H1 (cell line): ENCODE data around the gene PTER. TPM values are rescaled to one million over a fixed set of nuclear protein-coding genes. Genes with fewer than 3 reads are reported as not detected.

Experiments used
- CTCF ChIA-PET: fragments of 300-600 bp; sonication (Branson Sonifier 250); formaldehyde crosslinking; loops from one replicate; lab custom pipeline; 2021; ENCODE audit not compliant: partially characterized antibody; lab: Charles Lee
- POLR2A ChIA-PET: fragments of 300-600 bp; sonication (Branson Sonifier 250); formaldehyde crosslinking; loops from one replicate; lab custom pipeline; 2021; ENCODE audit warnings: inconsistent platforms; ENCODE audit not compliant: partially characterized antibody; lab: Charles Lee
- DNase-seq, 2 experiments: peaks; one replicate each; pipeline versions ENCODE4 v3.0.0 to v3.0.0-alpha.2; 2010 to 2022; ENCODE audit warnings: low spot score in 2 of 2, low read depth in 1 of 2, mixed read lengths in 1 of 2
- FAIRE-seq: peaks from 2 replicates; lab custom pipeline; 2011; peaks lifted over from hg19 to GRCh38; lab: Jason Lieb, UNC
- H2AFZ ChIP-seq: 2 replicates; pipeline ENCODE4 v1.8.1; 2012; ENCODE audit warnings: low read length, inconsistent platforms
- H2AK5ac ChIP-seq: 2 replicates; pipeline ENCODE4 v1.6.1; 2013; ENCODE audit warnings: low read depth, low read length
- H2BK120ac ChIP-seq: replicated peaks from 2 replicates; pipeline ENCODE3; 2013; ENCODE audit warnings: low read depth, low read length, inconsistent platforms
- H2BK12ac ChIP-seq: 2 replicates; pipeline ENCODE4 v1.6.1; 2013; ENCODE audit warnings: low read depth, low read length
- H2BK15ac ChIP-seq: 2 replicates; pipeline ENCODE4 v1.6.1; 2013; ENCODE audit warnings: low read length
- H2BK20ac ChIP-seq: 2 replicates; pipeline ENCODE4 v1.6.1; 2013; ENCODE audit warnings: low read length
- H2BK5ac ChIP-seq: 2 replicates; pipeline ENCODE4 v1.6.1; 2013; ENCODE audit warnings: low read depth, low read length
- H3K14ac ChIP-seq: 2 replicates; pipeline ENCODE4 v1.6.1; 2013; ENCODE audit warnings: inconsistent platforms; ENCODE audit not compliant: insufficient read length
- H3K18ac ChIP-seq: 2 replicates; pipeline ENCODE4 v1.6.1; 2013; ENCODE audit warnings: low read length; ENCODE audit errors: extremely low read depth
- H3K23ac ChIP-seq: 2 replicates; pipeline ENCODE4 v1.6.1; 2013; ENCODE audit warnings: inconsistent platforms; ENCODE audit not compliant: insufficient read length
- H3K23me2 ChIP-seq: 2 replicates; pipeline ENCODE4 v1.6.1; 2013; ENCODE audit warnings: low read depth, low read length
- H3K27ac ChIP-seq: 2 replicates; pipeline ENCODE4 v1.6.1; 2011; ENCODE audit warnings: low read depth, low read length, inconsistent platforms
- H3K27me3 ChIP-seq, 4 experiments: replicated peaks in 1 of 4; 1 replicate in 1 of 4; 2 replicates in 3 of 4; pipeline versions ENCODE4 v1.6.1 to v1.8.1; 2011 to 2013; ENCODE audit warnings: low read length in 3 of 4, mild to moderate bottlenecking in 3 of 4, inconsistent platforms in 2 of 4, mixed read lengths in 2 of 4, moderate library complexity in 1 of 4; ENCODE audit not compliant: control insufficient read depth in 3 of 4, insufficient read depth in 3 of 4; ENCODE audit errors: extremely low read depth in 1 of 4
- H3K36me3 ChIP-seq, 4 experiments: 2 replicates each; pipeline versions ENCODE4 v1.6.1 to v1.8.1; 2011 to 2013; ENCODE audit warnings: mild to moderate bottlenecking in 4 of 4, low read length in 3 of 4, moderate library complexity in 2 of 4, control low read depth in 1 of 4, inconsistent platforms in 1 of 4; ENCODE audit not compliant: insufficient read depth in 4 of 4, control insufficient read depth in 2 of 4
- H3K4ac ChIP-seq: replicated peaks from 2 replicates; pipeline ENCODE3; 2013; ENCODE audit warnings: low read length, low read depth, mixed read lengths, inconsistent platforms; ENCODE audit not compliant: insufficient read length
- H3K4me1 ChIP-seq, 4 experiments: replicated peaks in 1 of 4; 1 replicate in 1 of 4; 2 replicates in 3 of 4; pipeline versions ENCODE4 v1.6.1 to v1.8.1; 2011 to 2013; ENCODE audit warnings: low read length in 3 of 4, inconsistent platforms in 2 of 4, mixed read lengths in 1 of 4; ENCODE audit not compliant: insufficient read depth in 4 of 4, control insufficient read depth in 3 of 4
- H3K4me2 ChIP-seq, 2 experiments: 2 replicates each; pipeline versions ENCODE4 v1.6.1 to v1.8.1; 2011 to 2013; ENCODE audit warnings: low read depth in 2 of 2, low read length in 2 of 2, control low read depth in 1 of 2, inconsistent platforms in 1 of 2, mild to moderate bottlenecking in 1 of 2; ENCODE audit not compliant: insufficient read depth in 1 of 2
- H3K4me3 ChIP-seq, 4 experiments: fragments of 200-600, 300-600 bp in 1 of 4; sonication (generic), shearing (Covaris generic), sonication (Bioruptor Twin) in 1 of 4; 2 replicates each; pipeline versions ENCODE4 v1.5.1 to v1.8.1; 2011 to 2016; ENCODE audit warnings: low read length in 4 of 4, low read depth in 3 of 4, control low read depth in 2 of 4, inconsistent platforms in 2 of 4, mild to moderate bottlenecking in 2 of 4, mixed read lengths in 1 of 4, moderate library complexity in 1 of 4; ENCODE audit not compliant: insufficient read depth in 2 of 4; ENCODE audit errors: extremely low read depth in 1 of 4
- H3K56ac ChIP-seq: replicated peaks from 2 replicates; pipeline ENCODE3; 2013; ENCODE audit warnings: low read depth, mild to moderate bottlenecking, mixed read lengths, low read length, inconsistent platforms; ENCODE audit not compliant: insufficient read length
- H3K79me1 ChIP-seq: 2 replicates; pipeline ENCODE4 v1.6.1; 2013; ENCODE audit warnings: low read depth, low read length, control low read depth
- H3K79me2 ChIP-seq, 2 experiments: 2 replicates each; pipeline versions ENCODE4 v1.6.1 to v1.8.1; 2012 to 2013; ENCODE audit warnings: low read length in 2 of 2, mild to moderate bottlenecking in 2 of 2, inconsistent platforms in 1 of 2; ENCODE audit not compliant: insufficient read depth in 2 of 2, control insufficient read depth in 1 of 2
- H3K9ac ChIP-seq, 4 experiments: replicated peaks in 1 of 4; 1 replicate in 1 of 4; 2 replicates in 3 of 4; pipeline versions ENCODE4 v1.6.1 to v1.8.1; 2011 to 2013; ENCODE audit warnings: low read depth in 3 of 4, low read length in 3 of 4, control low read depth in 2 of 4, mild to moderate bottlenecking in 2 of 4, moderate library complexity in 2 of 4, inconsistent platforms in 1 of 4; ENCODE audit errors: extremely low read depth in 1 of 4
- H3K9me3 ChIP-seq, 2 experiments: 2 replicates each; pipeline versions ENCODE4 v1.6.1 to v1.8.1; 2012 to 2013; ENCODE audit warnings: mild to moderate bottlenecking in 2 of 2, moderate library complexity in 2 of 2, control low read depth in 1 of 2, inconsistent platforms in 1 of 2, low read depth in 1 of 2, low read length in 1 of 2, mixed read lengths in 1 of 2; ENCODE audit not compliant: insufficient read depth in 2 of 2
- H4K20me1 ChIP-seq, 2 experiments: replicated peaks in 1 of 2; 2 replicates each; pipeline versions ENCODE3 to v1.8.1; 2011 to 2013; ENCODE audit warnings: inconsistent platforms in 2 of 2, low read length in 2 of 2, mild to moderate bottlenecking in 1 of 2; ENCODE audit not compliant: insufficient read depth in 2 of 2, control insufficient read depth in 1 of 2
- H4K5ac ChIP-seq: 2 replicates; pipeline ENCODE4 v1.6.1; 2013; ENCODE audit warnings: low read length, low read depth, mixed read lengths, inconsistent platforms; ENCODE audit not compliant: insufficient read length
- H4K8ac ChIP-seq: 2 replicates; pipeline ENCODE4 v1.8.0; 2013; ENCODE audit warnings: mild to moderate bottlenecking, moderate library complexity, low read length, inconsistent platforms; ENCODE audit not compliant: insufficient read depth; ENCODE audit errors: extremely low read depth
- H4K91ac ChIP-seq: replicated peaks from 2 replicates; pipeline ENCODE3; 2013; ENCODE audit warnings: low read length, mixed read lengths, inconsistent platforms; ENCODE audit not compliant: insufficient read length
- BACH1 ChIP-seq: IDR thresholded peaks from 2 replicates; pipeline ENCODE4 v1.6.1; 2012; ENCODE audit warnings: low read length, improper control_type of control experiment
- CEBPB ChIP-seq: IDR thresholded peaks from 2 replicates; pipeline ENCODE4 v1.6.1; 2012; ENCODE audit warnings: low read depth, low read length
- CTCF ChIP-seq, 3 experiments: IDR thresholded peaks; 1 replicate in 2 of 3; 2 replicates in 1 of 3; pipeline versions ENCODE4 v1.5.1 to v1.6.1; 2011; ENCODE audit warnings: low read length in 3 of 3, mild to moderate bottlenecking in 3 of 3, inconsistent platforms in 2 of 3, low read depth in 1 of 3, moderate library complexity in 1 of 3; ENCODE audit not compliant: insufficient read depth in 1 of 3; ENCODE audit errors: control extremely low read depth in 1 of 3
- EGR1 ChIP-seq: IDR thresholded peaks from 2 replicates; pipeline ENCODE4 v1.6.1; 2011; ENCODE audit warnings: low read depth, low read length, borderline replicate concordance
- EP300 ChIP-seq, 2 experiments: IDR thresholded peaks; 1 replicate in 1 of 2; 2 replicates in 1 of 2; pipeline ENCODE4 v1.6.1; 2011 to 2012; ENCODE audit warnings: low read depth in 2 of 2, low read length in 2 of 2, mild to moderate bottlenecking in 2 of 2, borderline replicate concordance in 1 of 2, inconsistent platforms in 1 of 2, moderate library complexity in 1 of 2
- JUND ChIP-seq: IDR thresholded peaks from 2 replicates; pipeline ENCODE4 v1.6.1; 2011; ENCODE audit warnings: mild to moderate bottlenecking, improper control_type of control experiment, low read length
- NANOG ChIP-seq: IDR thresholded peaks from 2 replicates; pipeline ENCODE4 v1.6.1; 2011; ENCODE audit warnings: low read length, low read depth, mild to moderate bottlenecking, inconsistent platforms; ENCODE audit not compliant: insufficient read depth, poor library complexity, severe bottlenecking
- RNF2 ChIP-seq: fragments of 200-900, 300-1000 bp; sonication (generic); IDR thresholded peaks from 2 replicates; pipeline ENCODE4 v1.7.1; 2016; ENCODE audit warnings: borderline replicate concordance, low read depth, mild to moderate bottlenecking, antibody characterized with exemption, low read length; ENCODE audit not compliant: poor library complexity, severe bottlenecking; ENCODE audit errors: missing control alignments
- TBP ChIP-seq: IDR thresholded peaks from 2 replicates; pipeline ENCODE4 v1.6.1; 2011; ENCODE audit warnings: low read depth, low read length, improper control_type of control experiment
- WGBS, 2 experiments: shearing (Covaris generic) in 1 of 2; methylation state at CpG; one replicate each; pipeline versions ENCODE4 v1.1.6 to v1.1.7; 2013 to 2015; ENCODE audit warnings: low lambda C conversion rate in 2 of 2, mixed read lengths in 2 of 2, inconsistent platforms in 1 of 2, low coverage in 1 of 2, missing lambda C conversion rate in 1 of 2; ENCODE audit not compliant: insufficient replicate concordance in 2 of 2, insufficient coverage in 1 of 2, insufficient read length in 1 of 2; ENCODE audit errors: extremely low coverage in 1 of 2, missing lambda C conversion rate in 1 of 2; 5-methylcytosine and 5-hydroxymethylcytosine counted together
- polyA plus RNA-seq, 7 experiments: library from polyadenylated mRNA; depleted of rRNA in 3 of 7; stranded (reverse) in 5 of 7; unstranded in 2 of 7; fragments of >200 nt in 5 of 7; fragments of 200-250 nt in 2 of 7; gene quantifications; 1 replicate in 5 of 7; 2 replicates in 1 of 7; 4 replicates in 1 of 7; pipeline versions ENCODE4 v1.2.1 to v1.2.3, GENCODE V29; 2011 to 2013; ENCODE audit warnings: missing spikeins in 2 of 7, mixed read lengths in 2 of 7
- total RNA-seq: library from RNA; stranded (reverse); fragmentation: NEBNext Ultra II Directional; extraction: Animal tissue kit (Norgen Biotek cat#: 25700); gene quantifications from 2 replicates; pipeline ENCODE4 v1.2.1, GENCODE V29; 2021
- TF ChIP-seq, protein P1 (sequence below): IDR thresholded peaks from 2 replicates; pipeline ENCODE4 v1.6.1; 2011; ENCODE audit warnings: low read depth, mild to moderate bottlenecking, low read length; ENCODE audit not compliant: insufficient read depth

PTER gene
- total and polyA plus RNA-seq, 2 of the 8 experiments (the other 6 are each of a cell fraction or from before 2014, with no cell fraction given) = 4.4 to 7.8 TPM

- Histone ChIP-seq H3K23ac (no peak overlapping the region), H3K4me2 (no peak overlapping the region), H2BK12ac (no peak overlapping the region), H3K14ac (no peak overlapping the region), H2BK15ac (no peak overlapping the region), H4K91ac (no peak overlapping the region), H3K27ac (no peak overlapping the region), H3K23me2 (no peaks in the 10 kb centered on the region), H2BK120ac (no peak overlapping the region), H2BK5ac (no peak overlapping the region), H3K56ac (no peak overlapping the region), H4K20me1 (no peaks in the 10 kb centered on the region), H3K4ac (no peak overlapping the region), H3K36me3 (no peaks in the 10 kb centered on the region), H2BK20ac (no peak overlapping the region), H2AK5ac (no peak overlapping the region), H3K79me2 (no peaks in the 10 kb centered on the region), H3K9me3 (no peaks in the 10 kb centered on the region), H3K4me1 (peaks cover under 1 to 7% (median 3%) of the 10 kb centered on the region in 4 experiments; a peak in 5 of 7 replicates), H3K79me1 (no peaks in the 10 kb centered on the region), H3K18ac (no peak overlapping the region), H3K9ac (no peak overlapping the region), H3K27me3 (no peaks in the 10 kb centered on the region), H2AFZ (no peak overlapping the region), H4K5ac (no peak overlapping the region), H4K8ac (no peak overlapping the region), H3K4me3 (no peak overlapping the region)
- WGBS, 2 experiments = 90% methylated on average over 3 of the region's 3 CpGs; no CpG with 5 or more reads in 1 of the 2 experiments
- CTCF ChIA-PET = interaction anchor here (1.1 to 1.6 kb wide), 2 partner anchors 14 to 18 kb away, joined by 3 read pairs; no protein-coding TSS in a partner anchor
- POLR2A ChIA-PET = no interaction called here
- DNase-seq = no peak
- FAIRE-seq = no peak
- no peak for TF ChIP-seq NANOG
- no peak for TF ChIP-seq TBP
- TF ChIP-seq EP300 (IDR thresholded peaks at IDR 0.05; ENCODE audit: borderline replicate concordance in 1 of 2, low read depth in 2 of 2, low read length in 2 of 2) = no peak
- no peak for TF ChIP-seq EGR1
- no peak for TF ChIP-seq JUND
- TF ChIP-seq RNF2 = no peak
- no peak for TF ChIP-seq BACH1
- TF ChIP-seq CTCF (IDR thresholded peaks at IDR 0.05; ENCODE audit: control extremely low read depth in 1 of 3, insufficient read depth in 1 of 3, low read depth in 1 of 3, low read length in 3 of 3) = no peak
- no peak for TF ChIP-seq CEBPB
- TF ChIP-seq, protein P1, sequence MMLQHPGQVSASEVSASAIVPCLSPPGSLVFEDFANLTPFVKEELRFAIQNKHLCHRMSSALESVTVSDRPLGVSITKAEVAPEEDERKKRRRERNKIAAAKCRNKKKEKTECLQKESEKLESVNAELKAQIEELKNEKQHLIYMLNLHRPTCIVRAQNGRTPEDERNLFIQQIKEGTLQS = no peak
These were observed 44.2 kb upstream of the PTER start for GRCh38 chr10:16392531-16393069.
